IPS DF 4.7 (cell line): ENCODE results near the gene RNF121.

ENCODE experiments used
- DNase-seq: peaks from one replicate; pipeline ENCODE4 v3.0.0-alpha.2; 2013; ENCODE audit warnings: low spot score; ENCODE audit errors: extremely low read depth

The RNF121 gene

DNA sequence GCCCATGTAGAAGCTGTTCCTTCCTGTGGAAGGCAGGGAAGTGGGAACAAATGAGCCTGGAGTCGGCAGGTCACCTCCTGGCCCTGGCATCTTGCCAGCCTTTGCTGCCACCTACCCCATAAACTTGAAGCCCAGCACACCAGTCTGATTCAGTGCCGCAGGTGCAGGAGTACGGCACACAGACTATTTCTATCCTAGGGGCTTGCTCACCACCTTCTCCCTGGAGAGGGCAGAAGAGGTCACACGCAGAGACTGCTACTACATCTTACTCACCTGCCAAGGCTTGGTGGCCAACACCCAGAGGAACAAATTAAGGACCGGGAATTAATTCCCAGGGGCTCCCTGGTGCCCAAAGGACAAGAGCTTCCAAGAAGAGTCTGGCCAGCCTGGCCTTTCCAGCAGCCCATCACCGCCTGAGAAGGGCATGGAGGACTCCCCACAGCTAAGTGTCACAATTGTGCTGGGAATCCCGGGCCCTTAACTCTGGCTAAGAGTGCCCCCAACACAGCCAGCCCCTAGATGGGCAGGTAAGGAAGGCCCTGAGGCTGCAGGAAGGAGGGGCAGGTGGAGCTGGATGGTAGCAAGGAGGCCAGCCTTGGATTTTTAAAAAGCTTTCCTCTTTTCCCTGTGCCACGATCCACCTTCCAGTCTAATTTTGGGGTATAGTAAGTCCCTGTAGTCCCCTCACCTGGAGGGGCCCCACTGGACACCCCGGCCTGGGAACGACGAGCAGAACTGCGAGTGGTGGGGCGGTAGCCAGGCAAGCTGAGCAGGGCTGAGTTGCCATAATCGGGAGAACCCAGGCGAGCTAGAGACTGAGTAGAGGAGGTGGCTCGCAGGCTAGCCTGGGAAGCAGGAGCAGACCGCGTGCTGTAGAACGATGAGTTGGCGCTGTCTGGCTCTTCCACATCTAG, 76.8 kb downstream of the RNF121 start:
- DNase-seq, result no peak

DNA sequence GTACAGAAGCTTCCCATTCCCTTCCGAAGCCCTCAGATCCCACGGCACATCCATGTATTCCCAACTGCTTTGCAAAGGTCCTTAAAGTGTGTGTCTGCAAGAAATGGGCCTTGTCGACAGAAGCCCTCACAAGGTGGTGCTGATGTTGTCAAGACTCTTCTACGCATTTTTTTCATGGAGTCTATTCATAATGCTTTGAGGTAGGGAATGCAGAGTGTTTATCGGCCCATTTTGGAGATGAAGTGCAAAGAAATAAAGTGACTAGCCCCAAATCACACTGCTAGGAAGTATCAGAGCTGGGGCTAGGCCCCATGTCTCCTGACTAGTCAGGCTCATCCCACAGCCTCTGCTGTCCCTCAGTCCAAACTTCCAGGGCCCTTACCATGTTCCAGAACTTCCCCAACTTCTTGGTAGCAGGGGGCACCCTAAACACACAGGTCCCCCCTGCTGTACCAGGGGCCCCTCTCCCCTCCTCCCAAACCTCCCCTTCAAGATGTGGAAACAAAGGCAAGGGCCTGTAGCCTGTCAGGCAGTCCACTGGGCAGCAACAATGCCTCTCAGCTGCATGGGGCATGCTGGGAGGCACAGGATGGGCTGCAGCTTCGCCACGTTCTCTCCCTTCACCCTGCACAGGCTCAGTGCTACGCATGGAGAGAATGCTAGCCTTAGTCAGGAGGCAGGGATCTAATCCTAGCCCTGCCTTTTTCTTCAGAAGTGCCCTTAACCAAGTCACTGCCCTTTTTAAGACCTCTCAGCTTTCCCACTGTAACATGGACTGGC, 77.7 kb downstream of the RNF121 start:
- DNase-seq, result no peak

DNA sequence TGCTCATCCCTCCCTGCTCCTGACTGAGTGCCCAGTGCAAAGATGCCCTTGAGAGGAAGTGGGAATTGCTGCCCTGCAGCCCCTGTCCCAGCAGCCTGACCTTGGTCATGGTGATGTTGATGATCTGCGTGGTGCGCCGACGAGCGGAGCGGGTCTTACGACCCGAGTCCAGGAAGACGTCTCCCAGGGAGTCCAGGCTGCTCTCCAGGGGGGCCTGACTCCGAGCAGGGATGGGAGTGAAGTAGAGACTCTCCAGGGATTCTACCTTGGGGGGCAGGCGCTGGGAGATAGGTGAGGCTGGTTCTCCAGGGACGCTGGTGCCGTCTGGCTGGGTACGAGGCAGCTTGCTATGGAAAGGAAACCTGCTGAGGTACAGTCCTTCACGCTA, 78.2 kb downstream of the RNF121 start:
- DNase-seq, result no peak

DNA sequence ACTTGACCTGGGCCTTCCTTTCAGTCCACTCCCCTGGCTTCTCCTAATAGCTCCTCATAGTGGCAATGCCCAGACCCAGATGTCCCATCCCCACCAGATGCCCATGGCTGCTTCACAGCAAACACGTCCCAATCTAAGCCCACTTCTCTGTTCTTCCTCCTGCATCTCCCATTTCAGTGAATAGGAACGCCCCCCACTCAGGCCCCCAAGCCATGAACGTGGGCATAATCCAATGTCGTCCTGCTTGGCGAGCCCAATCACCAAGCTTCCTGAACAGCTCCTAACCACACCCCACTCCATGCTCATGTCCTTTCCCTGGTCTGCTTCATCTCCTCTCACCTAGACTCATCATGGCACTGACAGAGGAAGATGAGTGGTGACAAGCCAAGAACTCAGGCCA, 78.7 kb downstream of the RNF121 start:
- DNase-seq, result no peak

DNA sequence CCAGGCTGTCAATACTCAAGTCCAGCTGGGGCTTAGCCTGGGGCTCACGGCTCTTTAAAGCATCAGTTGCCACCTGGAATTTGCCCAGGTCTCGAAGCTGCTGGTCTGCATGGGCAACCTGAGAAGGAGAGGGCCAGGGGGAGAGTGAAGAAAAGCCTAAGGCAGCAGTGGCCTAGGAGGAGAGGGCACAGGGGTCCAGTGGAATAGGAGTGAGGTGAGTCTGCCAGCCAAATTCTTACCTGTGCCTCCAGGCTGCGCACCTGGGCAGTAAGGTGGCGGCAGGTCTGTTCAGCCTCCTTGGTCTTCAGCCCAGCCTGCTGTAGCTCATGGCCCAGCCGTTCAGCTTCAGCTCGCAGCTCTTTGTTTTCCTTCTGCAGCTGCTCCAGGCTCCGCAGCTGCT, 79.9 kb downstream of the RNF121 start:
- no peak for DNase-seq

DNA sequence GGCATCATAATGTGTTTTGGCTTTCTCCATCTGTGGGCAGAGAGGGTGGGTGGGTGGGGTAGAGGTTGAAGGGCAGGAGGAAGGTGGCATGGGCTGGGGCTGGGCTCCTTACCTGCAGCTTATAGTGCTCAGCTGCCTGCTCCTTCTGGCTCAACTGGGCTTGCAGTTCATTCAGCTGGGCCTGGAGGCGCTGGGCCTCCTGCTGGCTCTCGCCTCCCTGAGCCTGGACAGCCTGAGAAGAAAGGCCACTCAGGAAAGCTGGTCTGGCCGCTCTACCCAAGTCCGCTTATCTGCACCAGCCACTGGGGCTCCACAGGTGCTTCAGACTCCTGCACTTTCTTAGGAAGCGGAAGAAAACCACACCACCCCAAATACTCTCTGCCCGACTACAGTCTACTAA, 80.3 kb downstream of the RNF121 start:
- no peak for DNase-seq

DNA sequence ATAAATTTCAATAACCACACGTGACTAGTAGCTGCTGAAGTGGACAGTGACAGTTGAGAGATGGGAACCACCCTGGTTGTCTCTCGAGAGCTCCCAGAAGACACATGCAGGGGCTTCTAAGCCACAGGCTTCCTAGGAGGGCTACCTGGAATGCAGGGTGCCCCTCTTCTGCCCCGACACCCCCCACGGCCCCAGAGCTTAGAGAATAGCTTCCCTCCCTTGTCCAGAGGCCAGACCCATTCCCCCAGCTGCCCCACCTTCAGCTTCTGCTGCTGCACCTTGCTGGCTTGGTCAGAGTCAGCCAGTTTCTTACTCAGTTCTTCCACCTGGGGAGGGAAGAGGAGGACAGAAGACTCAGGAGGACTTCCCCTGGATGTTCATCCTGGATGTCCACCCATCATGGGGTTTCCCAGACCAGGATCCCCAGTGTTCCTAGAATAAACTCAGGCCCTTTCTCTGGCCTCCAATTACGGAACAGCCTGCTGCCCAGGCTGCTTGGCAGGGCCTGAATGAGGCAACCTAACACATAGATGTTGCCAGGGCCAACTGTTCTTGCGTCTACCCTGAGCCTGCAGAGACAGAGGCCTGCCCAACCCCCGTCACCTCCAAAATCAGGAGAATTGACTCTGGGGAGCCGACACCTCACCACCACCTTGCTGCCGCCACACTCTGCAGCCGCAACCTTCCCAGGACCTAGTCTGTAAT, 81.8 kb downstream of the RNF121 start:
- DNase-seq, result no peak

DNA sequence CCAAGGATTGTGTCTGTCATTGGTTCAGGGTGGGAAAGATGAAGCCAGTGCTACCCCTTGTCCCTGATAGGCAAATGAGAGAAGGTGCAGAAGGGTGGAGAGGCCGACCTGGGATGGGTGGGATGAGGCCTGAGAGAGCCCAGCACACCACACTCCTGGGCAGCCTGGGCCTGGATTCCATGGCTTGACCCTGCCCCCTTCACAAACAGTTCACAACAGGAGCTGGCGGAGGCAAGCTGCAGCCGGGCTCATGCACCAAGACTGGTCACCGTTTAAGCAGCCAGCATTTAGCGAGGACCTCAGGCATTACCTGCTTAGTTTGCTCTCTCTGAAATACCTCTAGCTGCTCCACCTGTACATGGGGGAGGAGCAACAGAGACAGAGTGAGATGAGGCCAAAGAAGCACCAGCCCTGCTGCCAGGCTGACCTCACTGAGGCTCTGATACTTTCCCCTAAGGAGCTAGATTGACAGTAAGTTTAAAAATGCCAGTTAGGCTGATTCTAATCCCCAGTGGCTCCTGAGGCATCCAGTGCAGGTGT, 83.3 kb downstream of the RNF121 start:
- no peak for DNase-seq

DNA sequence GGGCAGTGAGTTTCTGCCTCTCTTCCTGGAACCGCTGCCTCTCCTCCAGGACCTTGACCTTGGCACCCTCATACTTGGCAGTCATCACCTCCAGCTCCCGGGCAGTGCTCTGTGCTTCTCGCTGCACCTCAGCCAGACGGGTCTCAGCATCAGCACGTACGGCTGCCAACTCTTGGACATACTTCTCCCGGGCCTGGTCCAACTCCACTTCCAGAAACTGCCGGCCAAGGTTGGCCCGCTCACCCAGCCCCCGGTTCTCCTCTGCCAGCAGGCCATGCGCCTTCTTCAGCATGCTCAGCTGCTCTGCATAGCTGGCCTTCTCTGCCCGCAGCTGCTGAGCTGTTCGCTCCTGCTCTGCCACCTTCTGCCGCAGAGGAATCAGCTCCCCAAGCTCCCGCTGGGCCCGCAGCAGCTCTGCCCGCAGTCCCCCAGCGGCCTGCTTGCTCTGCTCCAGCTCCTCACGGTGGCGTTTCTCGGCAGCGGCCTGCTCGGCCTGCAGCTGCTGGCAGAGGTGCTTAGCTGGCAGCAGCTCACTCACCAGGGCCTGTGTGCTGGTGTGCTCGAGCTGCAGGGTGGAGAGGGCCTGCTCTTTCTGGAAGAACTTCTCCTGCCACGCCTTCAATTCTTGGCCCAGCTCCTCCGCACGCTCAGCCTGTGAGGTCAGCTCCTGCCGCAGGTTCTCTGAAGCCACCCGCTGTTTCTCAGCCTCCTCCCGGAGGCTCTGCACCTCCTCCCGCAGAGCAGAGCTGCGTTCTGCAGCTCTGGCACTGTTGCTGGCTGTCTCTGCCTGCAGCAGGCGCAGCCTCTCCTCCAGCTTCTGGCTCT, 84.3 kb downstream of the RNF121 start:
- no peak for DNase-seq

DNA sequence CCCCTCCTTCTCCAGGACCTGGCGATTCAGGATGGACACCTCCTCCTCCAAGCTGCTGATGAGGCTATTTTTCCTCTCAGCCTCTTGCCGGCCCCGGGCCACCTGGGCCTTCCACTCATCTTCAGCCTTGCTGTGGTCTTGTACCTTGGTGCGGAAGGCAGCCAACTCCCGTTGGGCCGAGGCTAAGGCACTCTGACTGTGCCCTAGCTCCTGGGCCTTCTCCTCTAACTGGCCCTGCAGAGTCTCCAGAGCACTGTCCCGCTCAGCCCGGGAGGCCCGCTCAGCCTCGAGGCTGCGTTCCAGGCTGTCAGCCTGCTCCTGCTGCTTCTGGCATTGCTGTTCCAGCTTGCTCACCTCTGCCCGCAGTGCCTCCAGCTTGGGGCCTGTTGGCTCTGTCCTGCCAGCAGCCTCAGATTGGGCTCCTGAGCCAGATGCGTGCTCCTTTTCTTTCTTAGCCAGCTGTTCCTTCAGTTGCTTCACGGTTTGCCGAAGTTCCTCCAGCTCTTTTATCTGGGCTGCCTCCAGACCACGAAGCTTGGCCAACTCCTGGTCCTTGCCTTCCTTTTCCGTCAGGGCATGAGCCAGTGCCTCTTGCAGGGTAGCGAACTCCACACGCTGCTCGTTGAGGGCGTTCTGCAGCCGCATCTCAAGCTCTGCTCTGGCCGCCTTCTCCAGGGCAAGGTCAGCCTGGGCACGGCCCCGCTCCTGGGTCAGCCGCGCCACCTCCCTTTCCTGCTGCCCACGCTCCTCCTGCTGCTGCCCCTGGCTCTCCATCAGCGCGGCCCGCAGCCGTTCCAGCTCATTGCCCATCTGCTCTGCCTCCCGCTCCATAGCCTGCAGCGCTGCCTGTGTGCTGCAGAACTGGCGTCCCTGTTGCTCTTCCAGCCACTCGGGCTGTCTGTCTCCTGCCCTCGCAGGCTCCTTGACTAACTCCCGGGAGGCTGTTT, 85.2 kb downstream of the RNF121 start:
- no peak for DNase-seq

DNA sequence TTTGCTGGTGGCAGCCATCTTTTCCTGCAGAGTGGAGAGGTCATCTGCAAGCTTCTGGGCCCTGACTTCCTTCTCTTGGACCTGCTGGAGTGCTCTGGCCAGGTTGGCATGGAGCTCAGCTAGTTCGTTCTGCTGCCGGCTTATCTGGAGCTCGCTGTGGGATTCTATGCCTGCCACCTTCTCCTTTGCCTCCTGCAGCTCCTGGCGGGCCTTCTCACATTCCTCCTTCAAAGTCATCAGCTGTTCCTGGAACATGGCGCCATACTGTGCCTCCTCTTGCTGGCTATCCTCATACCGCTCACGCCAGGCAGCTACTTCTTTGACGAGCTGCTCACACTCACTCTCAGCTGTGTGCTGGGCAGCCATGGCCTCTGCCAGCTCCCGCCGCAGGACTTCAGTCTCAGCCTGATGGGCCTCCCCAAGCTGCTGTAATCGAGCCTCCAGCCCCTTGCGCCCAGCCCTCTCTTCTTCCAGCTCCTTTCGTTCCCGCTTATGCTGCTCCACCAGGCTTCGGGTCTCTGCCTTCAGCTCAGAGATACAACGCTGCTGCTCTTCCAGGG, 86.0 kb downstream of the RNF121 start:
- DNase-seq, result no peak

DNA sequence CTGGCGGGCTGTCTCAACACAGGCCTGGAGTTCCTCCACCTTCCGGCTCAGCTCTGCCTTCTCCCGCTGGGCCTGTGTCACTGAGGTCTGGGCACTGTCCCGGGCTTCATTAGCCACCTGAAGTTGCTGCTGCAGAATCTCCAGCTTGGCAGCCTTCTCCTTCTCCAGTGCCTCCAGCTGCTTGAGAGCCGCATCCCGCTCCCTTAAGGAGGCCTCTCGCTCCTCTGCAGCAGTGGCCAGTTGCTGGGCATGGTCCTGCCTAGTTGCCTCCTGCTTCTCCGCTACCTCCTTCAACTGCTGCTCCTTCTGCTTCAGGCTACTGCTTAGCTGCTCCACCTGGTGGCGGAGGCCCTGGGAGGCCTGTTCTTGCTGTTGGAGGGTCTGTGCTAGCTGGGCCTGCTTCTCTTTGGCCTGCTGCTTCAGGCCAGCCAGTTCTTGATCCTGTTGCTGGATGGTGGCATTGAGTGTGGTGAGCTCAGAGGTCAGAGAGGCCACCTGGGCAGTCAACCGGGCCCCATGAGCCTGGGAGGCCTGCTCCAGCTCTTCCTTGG, 86.7 kb downstream of the RNF121 start:
- DNase-seq, result no peak

DNA sequence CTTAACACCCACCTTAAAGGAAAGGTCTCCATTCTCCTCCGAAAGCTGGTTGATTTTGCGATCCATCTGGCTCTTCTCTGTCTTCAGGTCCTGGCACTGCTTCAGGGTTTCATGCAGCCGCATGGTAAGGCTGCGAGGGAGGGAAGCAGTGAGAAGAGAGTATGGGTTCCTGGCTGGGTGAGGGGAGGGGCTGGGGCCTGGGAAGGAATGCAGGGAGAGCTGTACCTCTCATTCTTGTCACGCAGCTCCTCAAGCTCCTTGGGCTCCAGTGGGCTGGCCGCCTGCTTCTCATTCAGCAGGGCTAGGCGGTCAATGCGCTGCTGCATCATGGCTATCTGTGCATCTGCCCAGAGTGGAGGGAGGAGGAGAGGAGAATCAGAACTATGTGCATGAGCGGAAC, 89.3 kb downstream of the RNF121 start:
- no peak for DNase-seq

DNA sequence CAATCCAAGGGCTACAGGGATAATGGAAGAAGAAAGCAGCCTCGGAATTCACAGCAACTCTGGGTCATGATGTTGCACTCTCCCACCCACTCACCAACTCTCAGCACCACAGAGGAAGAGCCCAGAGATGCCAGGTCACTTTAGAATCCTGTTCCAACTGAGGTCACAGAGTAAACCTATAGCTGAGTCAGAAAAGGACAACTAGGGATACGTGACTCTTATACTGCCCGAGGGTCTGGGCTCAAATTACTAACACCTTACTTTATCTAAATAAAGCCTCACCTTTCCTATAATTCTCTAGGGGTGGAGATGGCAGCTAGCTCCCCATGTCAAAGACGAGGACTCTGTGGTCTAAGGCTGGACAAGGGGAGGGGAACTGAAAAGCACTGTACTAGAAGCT, 94.5 kb downstream of the RNF121 start:
- no peak for DNase-seq

DNA sequence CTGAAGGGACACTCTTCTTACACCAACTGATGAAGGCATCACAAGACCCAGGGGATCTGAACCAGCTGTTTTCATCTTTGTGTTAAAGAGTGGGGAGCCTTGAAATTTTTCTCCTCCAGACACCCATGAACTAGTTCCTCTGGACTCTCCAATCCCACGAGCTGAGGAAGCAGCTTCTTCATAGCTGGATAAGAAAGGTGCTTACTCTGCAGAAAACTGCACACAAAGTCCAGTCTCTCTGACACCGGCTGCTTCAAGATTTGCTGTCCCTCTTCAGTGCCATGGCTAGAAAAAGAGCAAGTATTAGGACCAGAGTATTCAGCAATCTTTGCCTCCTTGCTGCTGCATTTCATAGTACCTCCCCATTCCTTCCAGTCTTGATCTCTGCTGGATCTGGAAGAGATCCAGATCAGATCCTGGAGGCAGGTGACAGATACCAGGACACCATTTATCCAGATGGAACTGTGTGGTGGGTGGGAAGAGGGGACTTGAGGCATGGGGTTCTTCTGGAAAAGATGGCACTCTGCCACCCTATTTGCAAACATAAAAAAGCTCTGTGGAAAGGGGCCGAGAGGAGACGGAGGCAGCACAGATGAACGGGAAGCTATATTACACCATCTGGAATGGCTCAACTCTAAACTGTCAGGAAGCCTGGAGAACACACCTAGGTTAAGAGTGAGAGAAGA, 95.4 kb downstream of the RNF121 start:
- no peak for DNase-seq

DNA sequence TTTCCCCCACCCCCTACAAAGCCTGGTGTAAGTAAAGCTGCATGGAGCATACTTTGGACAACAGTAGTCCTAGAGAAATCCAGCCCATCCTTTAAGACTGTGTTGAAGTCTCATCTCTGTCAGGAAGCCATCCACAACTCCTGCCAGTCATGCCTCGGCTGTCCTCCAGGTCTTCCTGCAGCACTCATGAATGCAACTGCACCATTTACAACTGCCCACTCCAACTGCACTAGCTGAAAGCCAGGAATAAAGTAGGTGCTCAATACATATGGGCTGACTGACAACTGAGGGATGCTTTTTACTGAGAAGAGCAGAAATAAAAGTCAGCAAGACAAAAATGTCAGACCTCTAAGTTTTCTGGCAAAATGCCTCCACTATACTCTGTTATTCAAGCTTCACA, 97.2 kb downstream of the RNF121 start:
- DNase-seq, result no peak

DNA sequence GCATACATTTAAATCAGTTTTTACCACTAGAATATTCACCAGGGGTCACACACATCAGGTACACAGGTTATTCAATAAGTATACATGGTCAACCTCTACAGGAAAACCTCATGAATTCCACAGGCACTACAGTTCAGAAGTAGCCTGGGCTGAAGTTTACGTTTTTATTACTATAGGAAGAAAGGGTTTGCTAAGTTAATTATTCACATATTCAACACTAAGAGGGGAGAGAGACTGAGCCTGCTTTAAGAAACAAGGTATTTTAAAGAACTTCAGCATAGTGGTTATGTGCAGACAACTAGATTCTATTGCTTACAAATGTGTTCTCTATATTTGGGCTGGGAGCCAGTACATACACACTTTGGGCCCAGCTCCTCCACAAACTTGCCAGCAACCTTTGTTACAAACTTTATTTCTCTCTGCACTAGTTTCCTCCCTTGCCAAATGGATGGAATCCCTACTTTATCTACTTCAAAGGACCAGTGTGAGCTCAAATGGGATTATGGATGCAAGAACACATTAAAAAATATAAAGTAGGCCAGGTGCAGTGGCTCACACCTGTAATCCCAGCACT, 101.7 kb downstream of the RNF121 start:
- DNase-seq, result no peak

DNA sequence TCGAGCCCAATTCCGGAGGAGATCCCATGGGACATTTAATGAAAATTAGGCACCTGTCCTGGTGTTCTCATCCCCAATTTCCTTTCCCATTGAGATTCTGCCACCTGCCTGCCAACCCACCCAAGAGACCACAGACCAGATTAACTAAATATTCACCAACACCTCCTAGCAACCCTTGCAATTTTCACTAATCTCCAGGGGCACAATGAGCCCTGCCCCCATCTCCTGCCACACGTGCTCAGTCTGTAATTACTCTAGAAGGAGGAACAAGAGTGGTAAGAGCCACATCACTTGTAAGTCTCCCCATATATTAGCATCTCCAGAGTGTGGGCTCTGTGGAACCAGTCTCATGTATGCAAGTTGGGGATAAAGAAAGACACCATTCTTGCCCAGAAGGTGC, 107.8 kb downstream of the RNF121 start:
- no peak for DNase-seq
